ENCODE data around the gene USF1.
"Not testable (repeated sequence)": the region's sequence is repeated elsewhere in the genome, so short reads cannot be mapped to it uniquely, and the experiment has no call there.

Gene USF1

DNA sequence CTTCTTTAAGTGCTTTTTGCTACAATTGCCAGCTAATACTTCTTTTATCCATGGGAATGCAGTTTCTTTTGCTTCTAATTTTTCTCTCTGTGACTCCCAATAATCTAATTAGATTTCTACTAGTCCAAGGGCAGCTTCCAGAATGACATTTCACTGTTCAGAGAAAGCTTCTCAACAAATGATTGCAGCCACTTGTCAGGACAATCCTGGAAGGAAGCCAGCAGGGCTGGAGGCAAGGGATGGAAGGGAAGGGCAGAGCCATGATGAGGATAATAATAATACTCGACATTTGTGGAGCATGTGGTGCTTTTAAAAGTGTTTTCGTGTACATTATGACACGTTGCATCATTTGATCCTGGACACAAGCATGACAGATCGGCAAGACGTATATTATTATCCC lies 44.3 kb downstream of the USF1 start:
- Mint-ChIP-seq H3K36me3 (no peaks in the 10 kb centered on the region), H3K27ac (no peak overlapping the region), H3K4me1 (ENCODE audit: low read depth) (peaks cover 7% of the 10 kb centered on the region), H3K27me3 (no peaks in the 10 kb centered on the region), H3K4me3 (no peak overlapping the region), H3K9me3 (ENCODE audit: low read depth) (no peaks in the 10 kb centered on the region)

DNA sequence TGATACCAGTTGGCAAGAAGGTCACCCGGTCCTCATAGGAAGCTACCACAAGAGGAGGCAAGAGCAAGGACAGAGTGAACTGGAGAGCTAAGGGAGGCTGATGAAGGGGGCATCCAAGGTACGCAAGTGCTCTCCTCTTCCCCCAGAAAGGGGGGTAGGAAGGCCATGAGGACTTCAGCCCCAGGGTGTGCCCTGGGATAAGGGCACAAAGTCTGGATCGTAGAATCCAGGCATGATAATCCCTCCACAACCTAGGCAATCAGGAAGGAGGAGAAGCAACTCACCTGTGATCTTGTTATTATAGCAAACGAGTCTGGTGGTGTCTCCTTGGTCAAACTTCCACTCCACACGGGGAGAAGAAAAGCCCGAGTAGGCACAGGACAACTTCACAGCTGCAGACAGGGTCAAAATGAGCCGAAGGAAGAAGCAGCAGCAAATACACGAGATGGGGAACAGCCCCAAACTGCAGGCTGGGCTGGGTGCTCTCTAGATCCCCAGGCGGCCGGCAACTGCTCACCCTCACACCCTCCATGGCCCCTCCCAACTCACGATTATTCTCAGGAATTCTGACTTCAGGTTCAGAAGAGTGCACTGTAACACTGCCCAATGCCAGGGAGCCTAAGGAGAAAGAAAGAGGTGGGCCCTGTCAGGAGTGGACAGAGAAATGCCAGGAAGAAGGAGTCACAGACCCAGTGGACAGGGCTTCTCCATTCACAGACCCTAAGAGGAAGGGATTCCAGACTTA lies 44.9 kb downstream of the USF1 start:
- no peaks in the 10 kb centered on the region for H3K36me3 Mint-ChIP-seq
- H3K27ac Mint-ChIP-seq = no peak overlapping the region
- H3K27me3 Mint-ChIP-seq = no peaks in the 10 kb centered on the region
- H3K4me3 Mint-ChIP-seq = no peak overlapping the region
- H3K4me1 Mint-ChIP-seq (ENCODE audit: low read depth) = peaks cover 7% of the 10 kb centered on the region
- H3K9me3 Mint-ChIP-seq (ENCODE audit: low read depth) = no peaks in the 10 kb centered on the region

DNA sequence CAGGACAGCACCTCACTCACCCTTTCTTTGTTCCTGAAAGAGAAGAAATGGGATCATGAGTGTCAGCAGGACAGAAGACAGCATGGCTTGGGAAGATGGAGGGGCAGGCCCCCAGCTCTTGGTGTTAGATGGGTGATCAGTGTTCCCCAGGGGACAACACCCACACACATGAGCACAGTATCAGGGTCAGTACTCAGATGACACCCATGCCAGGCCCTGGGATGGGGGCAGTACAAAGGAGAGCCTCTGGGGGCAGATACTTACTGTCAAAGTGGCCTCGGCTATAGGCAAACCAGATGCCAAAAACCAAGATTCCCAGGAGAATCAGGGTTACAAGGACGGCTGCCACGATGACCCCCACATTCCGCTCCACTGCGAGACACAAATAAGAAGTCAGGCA lies 46.4 kb downstream of the USF1 start:
- H3K4me1 Mint-ChIP-seq (ENCODE audit: low read depth) = peaks cover 9% of the 10 kb centered on the region
- no peaks in the 10 kb centered on the region for H3K9me3 Mint-ChIP-seq (ENCODE audit: low read depth)
- no peak overlapping the region for H3K4me3 Mint-ChIP-seq
- H3K27me3 Mint-ChIP-seq = no peaks in the 10 kb centered on the region
- no peaks in the 10 kb centered on the region for H3K36me3 Mint-ChIP-seq
- no peak overlapping the region for H3K27ac Mint-ChIP-seq

DNA sequence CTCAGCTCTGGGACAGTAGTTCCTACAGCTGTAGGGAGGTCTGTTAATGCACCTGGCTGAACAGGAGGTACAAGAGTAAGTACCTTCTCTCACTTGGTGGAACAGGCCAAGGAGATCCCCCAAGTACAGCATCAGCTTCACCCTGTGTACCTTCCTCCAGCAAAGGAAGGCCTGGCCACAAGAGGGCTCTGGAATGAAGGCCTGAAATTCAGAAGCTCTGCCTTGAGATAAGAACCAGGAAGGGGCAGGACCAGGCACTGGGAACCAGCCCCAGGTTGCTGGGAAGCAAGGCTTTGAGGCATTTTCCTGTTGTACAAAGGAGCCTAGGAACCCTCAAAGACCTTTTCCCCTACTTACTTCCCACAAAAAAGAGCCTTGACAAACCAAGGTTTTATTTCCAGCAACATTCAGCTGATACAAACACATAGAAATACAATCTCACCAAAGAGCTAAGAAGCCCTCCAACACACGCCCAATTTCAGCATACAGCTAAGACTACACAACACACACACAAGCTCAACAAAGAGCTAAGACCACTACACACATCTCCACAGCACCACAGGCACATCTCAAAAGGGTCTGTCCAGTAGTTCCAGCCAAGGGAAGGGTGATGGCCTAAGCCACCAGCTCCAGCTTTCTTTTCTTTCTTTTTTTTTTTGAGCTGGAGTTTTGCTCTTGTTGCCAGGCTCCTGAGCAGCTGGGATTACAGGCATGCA lies 48.3 kb downstream of the USF1 start:
- H3K27me3 Mint-ChIP-seq = no peaks in the 10 kb centered on the region
- no peaks in the 10 kb centered on the region for H3K36me3 Mint-ChIP-seq
- H3K9me3 Mint-ChIP-seq (ENCODE audit: low read depth) = no peaks in the 10 kb centered on the region
- peak overlapping the region; percentile 75 for H3K27ac Mint-ChIP-seq
- H3K4me3 Mint-ChIP-seq = no peak overlapping the region
- H3K4me1 Mint-ChIP-seq (ENCODE audit: low read depth) = peaks cover 9% of the 10 kb centered on the region

DNA sequence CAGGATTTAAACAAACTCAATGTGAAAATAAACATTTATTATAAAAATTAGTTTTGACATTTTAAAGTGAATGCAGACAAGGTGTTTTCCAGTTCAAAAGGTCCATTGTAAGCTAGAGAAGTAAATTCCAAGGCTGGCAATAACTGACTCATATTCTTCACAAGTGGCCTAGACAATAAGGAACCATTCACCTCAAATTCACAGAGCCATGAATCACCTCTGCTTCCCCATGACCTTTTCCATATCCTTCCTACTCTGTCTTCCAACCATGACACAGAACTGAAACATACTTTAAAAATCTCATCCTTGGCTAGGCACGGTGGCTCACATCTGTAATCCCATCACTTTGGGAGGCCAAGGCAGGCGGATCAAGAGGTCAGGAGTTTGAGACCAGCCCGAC lies 49.6 kb downstream of the USF1 start:
- Mint-ChIP-seq H3K27ac (peak overlapping the region; percentile 35), H3K27me3 (no peaks in the 10 kb centered on the region), H3K4me1 (ENCODE audit: low read depth) (peaks cover 9% of the 10 kb centered on the region), H3K9me3 (ENCODE audit: low read depth) (no peaks in the 10 kb centered on the region), H3K36me3 (no peaks in the 10 kb centered on the region), H3K4me3 (no peak overlapping the region)

DNA sequence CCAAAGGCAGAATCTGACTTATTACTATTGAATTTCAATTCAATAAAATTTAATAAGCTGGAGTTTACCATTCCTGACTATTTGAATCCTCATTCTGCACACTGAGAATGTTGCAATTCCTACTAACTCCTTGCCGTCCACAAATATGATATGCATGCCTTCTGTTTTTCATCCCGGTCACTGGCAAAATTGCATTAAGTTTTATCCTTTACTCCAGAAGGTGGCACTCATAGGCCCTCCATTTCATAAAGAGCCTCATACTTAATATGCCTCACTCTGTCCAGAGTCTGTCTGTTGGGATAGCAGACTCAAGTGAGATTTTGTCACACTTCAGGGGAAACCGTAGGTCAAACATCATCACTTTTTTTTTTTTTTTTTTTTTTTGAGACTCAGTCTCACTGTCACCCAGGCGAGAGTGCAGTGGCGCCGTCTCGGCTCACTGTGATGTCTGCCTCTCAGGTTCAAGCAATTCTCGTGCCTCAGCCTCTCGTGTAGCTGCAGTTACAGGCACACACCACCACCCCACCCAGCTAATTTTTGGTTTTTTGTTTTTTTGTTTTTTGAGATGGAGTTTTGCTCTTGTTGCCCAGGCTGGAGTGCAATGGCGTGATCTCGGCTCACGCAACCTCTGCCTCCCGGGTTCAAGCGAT lies 52.1 kb downstream of the USF1 start:
- H3K4me1 Mint-ChIP-seq (ENCODE audit: low read depth) = peaks cover 13% of the 10 kb centered on the region
- no peaks in the 10 kb centered on the region for H3K27me3 Mint-ChIP-seq
- H3K9me3 Mint-ChIP-seq (ENCODE audit: low read depth) = no peaks in the 10 kb centered on the region
- no peaks in the 10 kb centered on the region for H3K36me3 Mint-ChIP-seq
- H3K4me3 Mint-ChIP-seq = no peak overlapping the region
- no peak overlapping the region for H3K27ac Mint-ChIP-seq

DNA sequence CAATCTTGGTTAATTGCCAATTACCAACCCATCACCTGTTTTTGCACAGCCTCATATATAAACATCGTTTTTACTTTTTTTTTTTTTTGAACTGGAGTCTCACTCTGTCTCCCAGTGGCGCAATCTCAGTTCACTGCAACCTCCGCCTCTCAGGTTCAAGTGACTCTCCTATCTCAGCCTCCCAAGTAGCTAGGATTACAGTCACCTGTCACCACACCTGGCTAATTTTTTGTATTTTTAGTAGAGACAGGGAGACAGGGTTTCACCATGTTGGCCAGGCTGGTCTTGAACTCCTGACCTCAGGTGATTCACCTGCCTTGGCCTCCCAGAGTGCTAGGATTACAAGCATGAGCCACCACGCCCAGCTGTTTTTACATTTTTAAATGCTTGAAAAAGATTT lies 53.7 kb downstream of the USF1 start:
- not testable (repeated sequence) for H3K9me3 Mint-ChIP-seq (ENCODE audit: low read depth)

More for the DNA sequence above, 53.7 kb downstream of the USF1 start:
- H3K4me1 Mint-ChIP-seq (ENCODE audit: low read depth); H3K4me3 Mint-ChIP-seq; H3K36me3 Mint-ChIP-seq; H3K27me3 Mint-ChIP-seq; H3K27ac Mint-ChIP-seq: not testable (repeated sequence)

All from activated naive CD8-positive, alpha-beta T cell (primary cell).